GM23338 (cell line): ENCODE measurements around the gene EPHA4. TPM values are rescaled to one million over a fixed set of nuclear protein-coding genes. Genes with fewer than 3 reads are reported as not detected.

Experiments
- ATAC-seq: fragments of 200-7000 bp; cut with Tn5 transposase; 3 replicates; pipeline ENCODE4 v1.9.1; 2020
- DNase-seq: peaks from one replicate; pipeline ENCODE4 v3.0.0-alpha.2; 2015; ENCODE audit warnings: low spot score
- H2AFZ ChIP-seq: fragments of 200-600 bp; sonication (generic); 2 replicates; pipeline ENCODE4 v1.8.0; 2016; ENCODE audit warnings: antibody characterized with exemption, mild to moderate bottlenecking, moderate library complexity
- H3F3A ChIP-seq: fragments of 200-600 bp; sonication (generic); replicated peaks from 2 replicates; pipeline ENCODE4 v1.8.0; 2017; ENCODE audit warnings: antibody characterized with exemption, mixed run types, low read depth
- H3K27ac ChIP-seq: fragments of 200-600 bp; sonication (generic); 2 replicates; pipeline ENCODE4 v1.6.1; 2016; ENCODE audit warnings: low read depth
- H3K27me3 ChIP-seq: fragments of 200-600 bp; sonication (generic); 2 replicates; pipeline ENCODE4 v1.8.0; 2016; ENCODE audit warnings: mild to moderate bottlenecking, mixed run types, moderate library complexity; ENCODE audit not compliant: insufficient read depth
- H3K36me3 ChIP-seq: fragments of 200-600 bp; sonication (generic); 2 replicates; pipeline ENCODE4 v1.8.0; 2016; ENCODE audit warnings: mild to moderate bottlenecking; ENCODE audit not compliant: insufficient read depth
- H3K4me1 ChIP-seq: fragments of 200-600 bp; sonication (generic); 2 replicates; pipeline ENCODE4 v1.8.0; 2016; ENCODE audit warnings: mild to moderate bottlenecking, moderate library complexity; ENCODE audit not compliant: insufficient read depth
- H3K4me2 ChIP-seq: fragments of 200-600 bp; sonication (generic); 2 replicates; pipeline ENCODE4 v1.7.1; 2017; ENCODE audit warnings: mixed run types
- H3K4me3 ChIP-seq: fragments of 200-600 bp; sonication (generic); 2 replicates; pipeline ENCODE4 v1.6.1; 2016; ENCODE audit warnings: mixed run types
- H3K79me2 ChIP-seq: fragments of 200-600 bp; sonication (generic); replicated peaks from 2 replicates; pipeline ENCODE4 v1.8.0; 2017; ENCODE audit warnings: mild to moderate bottlenecking; ENCODE audit not compliant: insufficient read depth
- H3K9me2 ChIP-seq: fragments of 200-600 bp; sonication (generic); 2 replicates; pipeline ENCODE4 v1.8.0; 2017; ENCODE audit not compliant: insufficient read depth
- H4K20me1 ChIP-seq: fragments of 200-600 bp; sonication (generic); replicated peaks from 2 replicates; pipeline ENCODE4 v1.8.0; 2017; ENCODE audit warnings: mild to moderate bottlenecking; ENCODE audit not compliant: insufficient read depth
- H3K27ac Mint-ChIP-seq: 2 replicates; pipeline ENCODE4 v1.8.0; 2020; ENCODE audit warnings: inconsistent platforms, mild to moderate bottlenecking, moderate library complexity, mixed read lengths
- H3K27me3 Mint-ChIP-seq: 3 replicates; pipeline ENCODE4 v1.8.0; 2022; ENCODE audit warnings: low read depth, mild to moderate bottlenecking, moderate library complexity, mixed read lengths, inconsistent platforms; ENCODE audit not compliant: insufficient read depth, poor library complexity
- H3K36me3 Mint-ChIP-seq: 3 replicates; pipeline ENCODE4 v1.8.0; 2021; ENCODE audit warnings: low read depth, mild to moderate bottlenecking, inconsistent platforms, moderate library complexity, mixed read lengths
- H3K4me1 Mint-ChIP-seq: 3 replicates; pipeline ENCODE4 v1.8.0; 2020; ENCODE audit warnings: mild to moderate bottlenecking, inconsistent platforms, mixed read lengths
- H3K4me3 Mint-ChIP-seq: 3 replicates; pipeline ENCODE4 v1.8.0; 2021; ENCODE audit warnings: moderate library complexity, mild to moderate bottlenecking, inconsistent platforms, mixed read lengths
- H3K9me3 Mint-ChIP-seq: 3 replicates; pipeline ENCODE4 v1.8.0; 2020; ENCODE audit warnings: moderate library complexity, mild to moderate bottlenecking, inconsistent platforms, mixed read lengths
- CREB1 ChIP-seq: fragments of 250-450 bp; sonication (Bioruptor Pico); IDR thresholded peaks from 2 replicates; pipeline ENCODE4 v1.5.0; 2020; ENCODE audit warnings: low read depth, mild to moderate bottlenecking, moderate library complexity
- ETS1 ChIP-seq: IDR thresholded peaks from 2 replicates; pipeline ENCODE4 v1.6.1; 2016; ENCODE audit warnings: antibody characterized with exemption
- EZH2 ChIP-seq: fragments of 200-600 bp; sonication (generic); IDR thresholded peaks from one replicate; pipeline ENCODE4 v1.8.0; 2017; ENCODE audit warnings: antibody characterized with exemption, mild to moderate bottlenecking, low read depth; ENCODE audit not compliant: unreplicated experiment
- EZH2phosphoT487 ChIP-seq: fragments of 200-600 bp; sonication (generic); IDR thresholded peaks from one replicate; pipeline ENCODE4 v1.8.1; 2018; ENCODE audit warnings: antibody characterized with exemption; ENCODE audit not compliant: unreplicated experiment
- JUNB ChIP-seq: IDR thresholded peaks from one replicate; pipeline ENCODE4 v1.6.1; 2016; ENCODE audit warnings: antibody characterized with exemption; ENCODE audit not compliant: unreplicated experiment
- NANOG ChIP-seq: IDR thresholded peaks from 2 replicates; pipeline ENCODE4 v1.6.1; 2016; ENCODE audit warnings: antibody characterized with exemption, borderline replicate concordance
- POLR2AphosphoS5 ChIP-seq: IDR thresholded peaks from 2 replicates; pipeline ENCODE4 v1.6.1; 2016; ENCODE audit warnings: antibody characterized with exemption, low read depth
- ZNF114 ChIP-seq: fragments of 250-450 bp; sonication (Bioruptor Pico); IDR thresholded peaks from 2 replicates; pipeline ENCODE4 v1.5.0; 2020; ENCODE audit warnings: mild to moderate bottlenecking, moderate library complexity
- ZNF331 ChIP-seq: fragments of 250-450 bp; sonication (Bioruptor Pico); IDR thresholded peaks from 2 replicates; pipeline ENCODE4 v1.5.0; 2020; ENCODE audit warnings: low read depth, mild to moderate bottlenecking, moderate library complexity
- ZNF462 ChIP-seq: fragments of 250-450 bp; sonication (Bioruptor Pico); IDR thresholded peaks from 2 replicates; pipeline ENCODE4 v1.5.0; 2020; ENCODE audit warnings: mild to moderate bottlenecking, moderate library complexity
- polyA plus RNA-seq: library from polyadenylated mRNA; unstranded; fragments of >200 nt; fragmentation: Nextera tagmentation; extraction: Ambion mirVana; gene quantifications from 2 replicates; pipeline ENCODE4 v1.2.1, GENCODE V29; 2016
- total RNA-seq: library from RNA; depleted of rRNA; stranded (reverse); fragments of >200 nt; shearing (Covaris generic); gene quantifications from 2 replicates; pipeline ENCODE4 v1.2.3, GENCODE V29; 2014

The EPHA4 gene
- total and polyA plus RNA-seq, 2 experiments from 2014 or later = 4.1 to 6.2 TPM

- peaks cover 7% of the 10 kb centered on the region; the same call in 2 of the 3 replicates for H3K9me3 Mint-ChIP-seq
- DNase-seq (no peak), ATAC-seq (no peak)
- Histone ChIP-seq H3K27ac (no peak overlapping the region), H3K36me3 (no peaks in the 10 kb centered on the region), H4K20me1 (no peaks in the 10 kb centered on the region), H3K4me2 (no peak overlapping the region), H3K27me3 (no peaks in the 10 kb centered on the region), H3K79me2 (no peaks in the 10 kb centered on the region), H2AFZ (no peak overlapping the region), H3K4me1 (no peaks in the 10 kb centered on the region), H3K4me3 (no peak overlapping the region), H3K9me2 (no peaks in the 10 kb centered on the region), H3F3A (no peaks in the 10 kb centered on the region)
- H3K4me1 Mint-ChIP-seq = no peaks in the 10 kb centered on the region
- H3K4me3 Mint-ChIP-seq = no peak overlapping the region
- H3K27me3 Mint-ChIP-seq = no peaks in the 10 kb centered on the region
- H3K27ac Mint-ChIP-seq = no peak overlapping the region
- 0 out of 3 replicates have a peak, but pooled peaks cover 4% of the 10 kb centered on the region for H3K36me3 Mint-ChIP-seq
- TF ChIP-seq ZNF331 = no peak
These were observed 164.3 kb downstream of the EPHA4 start for GRCh38 chr2:221407765-221408164.

- DNase-seq (no peak), ATAC-seq (no peak)
- Histone ChIP-seq H3K4me2 (no peak overlapping the region), H3K27ac (no peak overlapping the region), H3K4me1 (no peaks in the 10 kb centered on the region), H4K20me1 (no peaks in the 10 kb centered on the region), H3K79me2 (no peaks in the 10 kb centered on the region), H3K36me3 (no peaks in the 10 kb centered on the region), H3F3A (no peaks in the 10 kb centered on the region), H3K4me3 (no peak overlapping the region), H3K27me3 (no peaks in the 10 kb centered on the region), H3K9me2 (no peaks in the 10 kb centered on the region), H2AFZ (no peak overlapping the region)
- H3K27me3 Mint-ChIP-seq = no peaks in the 10 kb centered on the region
- H3K4me3 Mint-ChIP-seq = no peak overlapping the region
- H3K4me1 Mint-ChIP-seq = no peaks in the 10 kb centered on the region
- H3K27ac Mint-ChIP-seq = no peak overlapping the region
- no peaks in the 10 kb centered on the region for H3K9me3 Mint-ChIP-seq
- no peaks in the 10 kb centered on the region for H3K36me3 Mint-ChIP-seq
- TF ChIP-seq NANOG (no peak), EZH2 (no peak), ZNF331 (no peak), ZNF462 (CRISPR knock-in tag) (no peak), JUNB (no peak), POLR2AphosphoS5 (no peak), EZH2phosphoT487 (no peak), ZNF114 (CRISPR knock-in tag) (no peak), CREB1 (CRISPR knock-in tag) (no peak), ETS1 (no peak)
These were observed 166.6 kb downstream of the EPHA4 start for GRCh38 chr2:221405521-221405920.
